CD4-positive, alpha-beta T cell (primary cell): Measurements from ENCODE around the gene KCNMB1. TPM values are rescaled to one million over a fixed set of nuclear protein-coding genes. Genes with fewer than 3 reads are reported as not detected.

ENCODE experiments used
- ATAC-seq: fragments of 200-7000 bp; cut with Tn5 transposase; one replicate; pipeline ENCODE4 v1.10.0; 2022; ENCODE audit warnings: mild to moderate bottlenecking; ENCODE audit not compliant: poor library complexity
- CTCF ChIA-PET: fragments of 350-600 bp; sonication (Branson Sonifier 250); formaldehyde crosslinking; loops from one replicate; lab custom pipeline; 2021; ENCODE audit warnings: antibody characterized with exemption, inconsistent platforms; lab: Charles Lee
- POLR2A ChIA-PET: fragments of 350-600 bp; sonication (Branson Sonifier 250); formaldehyde crosslinking; loops from one replicate; lab custom pipeline; 2021; ENCODE audit warnings: antibody characterized with exemption, inconsistent platforms; lab: Charles Lee
- DNase-seq, 14 experiments: peaks; one replicate each; pipeline ENCODE4 v3.0.0-alpha.2; 2013 to 2020; ENCODE audit warnings: mixed read lengths in 2 of 14
- H3K27ac ChIP-seq, 2 donors: one replicate each; pipeline versions ENCODE4 v1.5.1 to v1.7.0; 2013; ENCODE audit warnings: low read length in 2 of 2, low read depth in 1 of 2, mild to moderate bottlenecking in 1 of 2
- H3K27me3 ChIP-seq, 2 experiments: 1 replicate in 1 of 2; 2 replicates in 1 of 2; pipeline versions ENCODE4 v1.6.1 to v1.7.0; 2013; ENCODE audit warnings: low read length in 2 of 2, control low read depth in 1 of 2, mild to moderate bottlenecking in 1 of 2, moderate library complexity in 1 of 2; ENCODE audit not compliant: insufficient read depth in 2 of 2, control insufficient read depth in 1 of 2
- H3K36me3 ChIP-seq: one replicate; pipeline ENCODE4 v1.6.1; 2013; ENCODE audit warnings: low read length, control low read depth; ENCODE audit not compliant: insufficient read depth
- H3K4me1 ChIP-seq: one replicate; pipeline ENCODE4 v1.6.1; 2013; ENCODE audit warnings: low read length, control low read depth; ENCODE audit not compliant: insufficient read depth
- H3K4me3 ChIP-seq: one replicate; pipeline ENCODE4 v1.5.1; 2013; ENCODE audit warnings: mild to moderate bottlenecking, low read length, moderate library complexity
- H3K9me3 ChIP-seq, 2 experiments: 1 replicate in 1 of 2; 2 replicates in 1 of 2; pipeline versions ENCODE4 v1.6.1 to v1.7.0; 2013; ENCODE audit warnings: low read length in 2 of 2, mild to moderate bottlenecking in 2 of 2, control low read depth in 1 of 2, moderate library complexity in 1 of 2; ENCODE audit not compliant: control insufficient read depth in 1 of 2, insufficient read depth in 1 of 2
- H3K27ac Mint-ChIP-seq: one replicate; pipeline ENCODE4 v1.8.0; 2020; ENCODE audit warnings: mixed read lengths
- H3K27me3 Mint-ChIP-seq: one replicate; pipeline ENCODE4 v1.8.0; 2021; ENCODE audit warnings: mixed read lengths
- H3K36me3 Mint-ChIP-seq: one replicate; pipeline ENCODE4 v1.8.0; 2021; ENCODE audit warnings: low read depth, mixed read lengths
- H3K4me1 Mint-ChIP-seq: one replicate; pipeline ENCODE4 v1.8.0; 2021; ENCODE audit warnings: low read depth, mixed read lengths
- H3K4me3 Mint-ChIP-seq: one replicate; pipeline ENCODE4 v1.8.0; 2020; ENCODE audit warnings: mild to moderate bottlenecking, mixed read lengths
- H3K9me3 Mint-ChIP-seq: one replicate; pipeline ENCODE4 v1.8.0; 2020; ENCODE audit warnings: mixed read lengths
- intact Hi-C, 2 experiments: fragments of 100-400 bp; cut with DNase I in 1 of 2; cut with micrococcal nuclease in 1 of 2; formaldehyde crosslinking; loops; one replicate each; pipeline versions ENCODE4 v1.15.1 to v1.9.0; 2023 to 2025; cut with DNase I, micrococcal nuclease
- total RNA-seq, 174 experiments: library from RNA in 2 of 174; stranded (reverse) in 2 of 174; gene quantifications; one replicate each; pipeline ENCODE4 v1.2.3 and lab custom pipeline; 2021 to 2026
- TF ChIP-seq, protein P1 (sequence below): fragments of 200-600 bp; IDR thresholded peaks from one replicate; pipeline ENCODE4 v1.8.0; 2022; ENCODE audit warnings: antibody characterized with exemption, mild to moderate bottlenecking

The KCNMB1 gene
- total RNA-seq, 2 experiments from 2014 or later: 0.06 to 0.11 TPM

DNA sequence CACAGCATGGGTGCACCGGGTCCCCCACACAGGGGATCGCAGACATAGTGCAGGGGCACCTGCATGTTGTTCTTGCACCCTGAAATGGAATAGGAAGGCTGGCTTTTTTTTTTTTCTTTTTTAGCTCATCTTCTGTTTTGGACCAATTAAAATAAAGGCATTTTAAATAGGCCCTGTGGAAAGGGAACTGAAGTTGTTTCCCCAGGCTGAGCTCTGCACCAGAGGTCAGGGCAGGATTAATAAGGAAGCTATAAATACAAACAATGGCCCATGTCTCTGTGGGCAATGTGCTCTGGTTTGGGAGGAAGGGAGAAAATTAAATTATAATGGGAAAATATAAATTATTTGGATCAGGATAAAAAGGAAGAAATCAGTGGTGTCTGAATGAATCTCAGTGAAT lies 21.2 kb upstream of the KCNMB1 start:
- H3K27me3 Mint-ChIP-seq: no peaks in the 10 kb centered on the region
- H3K9me3 ChIP-seq: no peaks in the 10 kb centered on the region
- no peak overlapping the region for H3K4me3 ChIP-seq
- H3K27ac Mint-ChIP-seq: no peak overlapping the region
- intact Hi-C loops: no loop called here
- ChIA-PET CTCF (no interaction called here), POLR2A (no interaction called here)
- ATAC-seq (no peak), DNase-seq (no peak)
- TF ChIP-seq, protein P1, sequence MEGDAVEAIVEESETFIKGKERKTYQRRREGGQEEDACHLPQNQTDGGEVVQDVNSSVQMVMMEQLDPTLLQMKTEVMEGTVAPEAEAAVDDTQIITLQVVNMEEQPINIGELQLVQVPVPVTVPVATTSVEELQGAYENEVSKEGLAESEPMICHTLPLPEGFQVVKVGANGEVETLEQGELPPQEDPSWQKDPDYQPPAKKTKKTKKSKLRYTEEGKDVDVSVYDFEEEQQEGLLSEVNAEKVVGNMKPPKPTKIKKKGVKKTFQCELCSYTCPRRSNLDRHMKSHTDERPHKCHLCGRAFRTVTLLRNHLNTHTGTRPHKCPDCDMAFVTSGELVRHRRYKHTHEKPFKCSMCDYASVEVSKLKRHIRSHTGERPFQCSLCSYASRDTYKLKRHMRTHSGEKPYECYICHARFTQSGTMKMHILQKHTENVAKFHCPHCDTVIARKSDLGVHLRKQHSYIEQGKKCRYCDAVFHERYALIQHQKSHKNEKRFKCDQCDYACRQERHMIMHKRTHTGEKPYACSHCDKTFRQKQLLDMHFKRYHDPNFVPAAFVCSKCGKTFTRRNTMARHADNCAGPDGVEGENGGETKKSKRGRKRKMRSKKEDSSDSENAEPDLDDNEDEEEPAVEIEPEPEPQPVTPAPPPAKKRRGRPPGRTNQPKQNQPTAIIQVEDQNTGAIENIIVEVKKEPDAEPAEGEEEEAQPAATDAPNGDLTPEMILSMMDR: no peak
- H3K9me3 Mint-ChIP-seq: no peaks in the 10 kb centered on the region
- no peaks in the 10 kb centered on the region for H3K36me3 Mint-ChIP-seq
- H3K4me1 Mint-ChIP-seq: no peaks in the 10 kb centered on the region
- no peak overlapping the region for H3K27ac ChIP-seq
- H3K36me3 ChIP-seq: no peaks in the 10 kb centered on the region
- no peak overlapping the region for H3K4me3 Mint-ChIP-seq
- no peaks in the 10 kb centered on the region for H3K27me3 ChIP-seq
- no peaks in the 10 kb centered on the region for H3K4me1 ChIP-seq

DNA sequence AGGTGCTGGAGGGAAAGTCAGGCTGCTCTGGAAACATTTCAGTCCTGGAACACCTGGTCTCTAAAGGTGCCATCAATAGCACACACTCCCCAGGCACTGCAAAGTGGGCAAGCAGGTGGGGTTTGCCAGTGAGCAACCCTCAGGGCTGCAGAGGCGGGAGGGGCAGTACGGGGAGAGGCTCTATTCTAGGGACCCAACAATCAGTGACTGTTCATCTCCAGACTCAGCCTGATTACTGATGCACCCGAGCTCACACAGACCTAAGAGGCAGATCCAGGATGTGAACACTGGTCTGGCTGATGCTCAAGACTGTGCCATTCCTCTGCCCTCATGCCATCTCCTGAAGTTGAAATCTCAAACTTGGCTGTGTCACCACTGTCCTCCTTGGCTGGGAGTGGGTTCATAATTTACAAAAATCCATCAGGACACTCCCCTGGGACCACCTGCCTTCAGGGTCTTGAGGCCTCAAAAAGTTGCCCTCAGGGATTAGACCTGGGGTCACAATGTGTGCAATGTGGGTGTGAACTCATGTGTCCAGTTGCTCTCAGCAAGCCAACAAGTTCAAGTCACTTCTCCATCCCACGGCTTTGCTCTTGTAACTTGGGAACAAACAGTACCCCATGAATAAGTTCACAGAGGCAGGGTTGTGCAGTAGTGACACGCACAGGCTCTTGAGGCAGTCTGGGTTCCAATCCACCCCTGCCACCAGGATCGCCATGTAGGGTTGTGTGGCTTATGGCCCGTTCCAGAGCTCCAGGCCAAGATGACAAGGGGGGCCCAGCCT lies 19.9 kb upstream of the KCNMB1 start:
- Mint-ChIP-seq H3K4me3 (no peak overlapping the region), H3K27ac (no peak overlapping the region), H3K27me3 (no peaks in the 10 kb centered on the region), H3K36me3 (no peaks in the 10 kb centered on the region), H3K9me3 (no peaks in the 10 kb centered on the region), H3K4me1 (no peaks in the 10 kb centered on the region)
- Histone ChIP-seq H3K27me3 (no peaks in the 10 kb centered on the region), H3K4me1 (no peaks in the 10 kb centered on the region), H3K9me3 (no peaks in the 10 kb centered on the region), H3K27ac (no peak overlapping the region), H3K4me3 (no peak overlapping the region), H3K36me3 (no peaks in the 10 kb centered on the region)
- ChIA-PET POLR2A (interaction anchor here (0.8 kb wide), 1 partner anchor 10 kb away, joined by 3 read pairs; no protein-coding TSS in a partner anchor), CTCF (no interaction called here)
- TF ChIP-seq, protein P1: no peak
- no peak for DNase-seq
- no peak for ATAC-seq
- intact Hi-C loops: no loop called here

DNA sequence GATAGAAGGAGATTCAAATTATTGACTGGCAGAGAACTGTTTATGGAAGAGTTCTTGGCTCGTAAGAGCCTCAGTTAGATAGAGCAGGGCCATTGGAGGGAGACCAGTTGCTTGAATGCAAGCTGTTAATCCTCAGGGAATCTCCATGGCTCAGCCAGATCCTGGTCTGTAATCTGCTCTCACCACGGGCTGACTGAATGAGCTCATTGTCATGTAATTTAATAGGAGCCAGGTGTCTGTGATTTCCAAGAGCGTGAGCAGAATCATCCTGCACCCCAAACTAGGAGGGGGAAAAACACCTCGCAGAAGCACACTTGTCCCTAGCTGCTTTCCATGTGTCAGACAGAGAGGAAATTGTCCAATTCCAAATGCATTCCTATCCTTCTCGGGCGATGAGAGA lies 19.1 kb upstream of the KCNMB1 start:
- TF ChIP-seq, protein P1: no peak
- Mint-ChIP-seq H3K4me3 (no peak overlapping the region), H3K27me3 (no peaks in the 10 kb centered on the region), H3K9me3 (no peaks in the 10 kb centered on the region), H3K4me1 (no peaks in the 10 kb centered on the region), H3K27ac (no peak overlapping the region), H3K36me3 (no peaks in the 10 kb centered on the region)
- no peak for ATAC-seq
- intact Hi-C loops: no loop called here
- Histone ChIP-seq H3K4me3 (no peak overlapping the region), H3K36me3 (no peaks in the 10 kb centered on the region), H3K9me3 (no peaks in the 10 kb centered on the region), H3K4me1 (no peaks in the 10 kb centered on the region), H3K27me3 (no peaks in the 10 kb centered on the region), H3K27ac (no peak overlapping the region)
- ChIA-PET POLR2A (no interaction called here), CTCF (no interaction called here)
- no peak for DNase-seq
